PC-9 (cell line): ENCODE measurements around the gene RGS7.

Experiments
- EZH2 ChIP-seq: fragments of 200-600 bp; sonication (generic); IDR thresholded peaks from 2 replicates; pipeline ENCODE4 v1.8.0; 2017; ENCODE audit warnings: antibody characterized with exemption, low read depth
- TF ChIP-seq, protein P1 (sequence below): fragments of 200-600 bp; sonication (generic); conservative IDR thresholded peaks from 2 replicates; pipeline ENCODE4 v1.6.1; 2017; ENCODE audit warnings: mixed run types, antibody characterized with exemption, mild to moderate bottlenecking, moderate library complexity

DNA sequence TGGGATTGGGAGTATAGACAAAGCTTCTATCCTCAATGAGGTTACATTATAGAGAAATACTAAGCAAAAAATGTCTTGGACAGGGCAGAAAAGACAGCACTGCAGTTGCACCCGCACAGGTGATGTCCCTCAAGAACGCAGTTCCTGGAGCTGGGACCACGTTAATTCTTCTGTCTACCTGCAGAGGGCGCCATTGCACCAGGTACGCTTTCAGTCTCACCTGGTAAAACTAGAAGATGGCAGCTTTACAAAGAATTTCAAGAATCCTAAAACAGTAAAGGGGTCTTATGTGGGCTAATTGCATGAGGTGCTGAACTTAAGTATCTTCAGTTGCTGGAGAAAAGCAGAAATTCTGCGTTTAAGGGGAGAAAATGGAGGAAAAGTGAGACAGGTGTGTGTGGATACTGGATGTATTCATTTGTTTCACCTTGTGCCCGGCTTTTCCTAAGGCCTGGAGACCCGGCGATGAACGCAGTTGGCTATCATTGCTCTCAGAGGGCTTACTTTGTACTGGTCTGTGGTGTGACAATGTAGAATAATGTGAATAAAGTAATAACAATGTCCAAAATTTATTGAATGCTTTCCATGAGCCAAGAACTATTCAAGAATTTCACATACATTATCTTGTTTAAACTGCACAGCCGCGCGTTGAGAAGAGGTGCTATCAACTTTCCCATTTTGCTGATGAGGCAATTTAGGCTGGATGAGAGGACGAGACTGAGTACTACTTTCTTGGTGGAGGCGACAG lies 468.8 kb downstream of the RGS7 start:
- TF ChIP-seq, protein P1, sequence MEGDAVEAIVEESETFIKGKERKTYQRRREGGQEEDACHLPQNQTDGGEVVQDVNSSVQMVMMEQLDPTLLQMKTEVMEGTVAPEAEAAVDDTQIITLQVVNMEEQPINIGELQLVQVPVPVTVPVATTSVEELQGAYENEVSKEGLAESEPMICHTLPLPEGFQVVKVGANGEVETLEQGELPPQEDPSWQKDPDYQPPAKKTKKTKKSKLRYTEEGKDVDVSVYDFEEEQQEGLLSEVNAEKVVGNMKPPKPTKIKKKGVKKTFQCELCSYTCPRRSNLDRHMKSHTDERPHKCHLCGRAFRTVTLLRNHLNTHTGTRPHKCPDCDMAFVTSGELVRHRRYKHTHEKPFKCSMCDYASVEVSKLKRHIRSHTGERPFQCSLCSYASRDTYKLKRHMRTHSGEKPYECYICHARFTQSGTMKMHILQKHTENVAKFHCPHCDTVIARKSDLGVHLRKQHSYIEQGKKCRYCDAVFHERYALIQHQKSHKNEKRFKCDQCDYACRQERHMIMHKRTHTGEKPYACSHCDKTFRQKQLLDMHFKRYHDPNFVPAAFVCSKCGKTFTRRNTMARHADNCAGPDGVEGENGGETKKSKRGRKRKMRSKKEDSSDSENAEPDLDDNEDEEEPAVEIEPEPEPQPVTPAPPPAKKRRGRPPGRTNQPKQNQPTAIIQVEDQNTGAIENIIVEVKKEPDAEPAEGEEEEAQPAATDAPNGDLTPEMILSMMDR: peak; percentile 92
- TF ChIP-seq EZH2: no peak
